ENCODE measurements around the gene TFIP11. TPM values are rescaled to one million over a fixed set of nuclear protein-coding genes. Genes with fewer than 3 reads are reported as not detected.

Gene TFIP11
- total RNA-seq, 2 experiments from 2014 or later: 111 TPM

GRCh38 chr22:26460202-26460601 lies 52.1 kb downstream of the TFIP11 start:
- H3K4me3 Mint-ChIP-seq: no peak overlapping the region
- H3K27ac ChIP-seq (ENCODE audit: low read depth in 1 of 2, low read length in 2 of 2): no peak overlapping the region
- DNase-seq: no peak
- H3K36me3 ChIP-seq (ENCODE audit: insufficient read depth, low read length): peaks cover 72% of the 10 kb centered on the region
- no peaks in the 10 kb centered on the region for H3K9me3 ChIP-seq (ENCODE audit: control insufficient read depth in 1 of 2, insufficient read depth in 1 of 2, low read length in 2 of 2)
- H3K27ac Mint-ChIP-seq: no peak overlapping the region
- CTCF ChIA-PET: interaction anchor here (0.9 to 2.8 kb wide), 5 partner anchors 8 to 98 kb away, joined by 3 to 15 read pairs (median 3); no protein-coding TSS in a partner anchor
- POLR2A ChIA-PET: no interaction called here
- H3K4me1 ChIP-seq (ENCODE audit: insufficient read depth, low read length): no peaks in the 10 kb centered on the region
- no peaks in the 10 kb centered on the region for H3K27me3 Mint-ChIP-seq
- TF ChIP-seq, protein P1, sequence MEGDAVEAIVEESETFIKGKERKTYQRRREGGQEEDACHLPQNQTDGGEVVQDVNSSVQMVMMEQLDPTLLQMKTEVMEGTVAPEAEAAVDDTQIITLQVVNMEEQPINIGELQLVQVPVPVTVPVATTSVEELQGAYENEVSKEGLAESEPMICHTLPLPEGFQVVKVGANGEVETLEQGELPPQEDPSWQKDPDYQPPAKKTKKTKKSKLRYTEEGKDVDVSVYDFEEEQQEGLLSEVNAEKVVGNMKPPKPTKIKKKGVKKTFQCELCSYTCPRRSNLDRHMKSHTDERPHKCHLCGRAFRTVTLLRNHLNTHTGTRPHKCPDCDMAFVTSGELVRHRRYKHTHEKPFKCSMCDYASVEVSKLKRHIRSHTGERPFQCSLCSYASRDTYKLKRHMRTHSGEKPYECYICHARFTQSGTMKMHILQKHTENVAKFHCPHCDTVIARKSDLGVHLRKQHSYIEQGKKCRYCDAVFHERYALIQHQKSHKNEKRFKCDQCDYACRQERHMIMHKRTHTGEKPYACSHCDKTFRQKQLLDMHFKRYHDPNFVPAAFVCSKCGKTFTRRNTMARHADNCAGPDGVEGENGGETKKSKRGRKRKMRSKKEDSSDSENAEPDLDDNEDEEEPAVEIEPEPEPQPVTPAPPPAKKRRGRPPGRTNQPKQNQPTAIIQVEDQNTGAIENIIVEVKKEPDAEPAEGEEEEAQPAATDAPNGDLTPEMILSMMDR (IDR thresholded peaks at IDR 0.05): no peak
- H3K4me3 ChIP-seq (ENCODE audit: low read length): no peak overlapping the region
- ATAC-seq (ENCODE audit: poor library complexity): no peak
- no peaks in the 10 kb centered on the region for H3K27me3 ChIP-seq (ENCODE audit: control insufficient read depth in 1 of 2, insufficient read depth in 2 of 2, low read length in 2 of 2)
- intact Hi-C loops (cut with DNase I, micrococcal nuclease): no loop called here
- no peaks in the 10 kb centered on the region for H3K9me3 Mint-ChIP-seq
- peaks cover 6% of the 10 kb centered on the region for H3K4me1 Mint-ChIP-seq (ENCODE audit: low read depth)
- H3K36me3 Mint-ChIP-seq (ENCODE audit: low read depth): peaks cover 88% of the 10 kb centered on the region

DNA sequence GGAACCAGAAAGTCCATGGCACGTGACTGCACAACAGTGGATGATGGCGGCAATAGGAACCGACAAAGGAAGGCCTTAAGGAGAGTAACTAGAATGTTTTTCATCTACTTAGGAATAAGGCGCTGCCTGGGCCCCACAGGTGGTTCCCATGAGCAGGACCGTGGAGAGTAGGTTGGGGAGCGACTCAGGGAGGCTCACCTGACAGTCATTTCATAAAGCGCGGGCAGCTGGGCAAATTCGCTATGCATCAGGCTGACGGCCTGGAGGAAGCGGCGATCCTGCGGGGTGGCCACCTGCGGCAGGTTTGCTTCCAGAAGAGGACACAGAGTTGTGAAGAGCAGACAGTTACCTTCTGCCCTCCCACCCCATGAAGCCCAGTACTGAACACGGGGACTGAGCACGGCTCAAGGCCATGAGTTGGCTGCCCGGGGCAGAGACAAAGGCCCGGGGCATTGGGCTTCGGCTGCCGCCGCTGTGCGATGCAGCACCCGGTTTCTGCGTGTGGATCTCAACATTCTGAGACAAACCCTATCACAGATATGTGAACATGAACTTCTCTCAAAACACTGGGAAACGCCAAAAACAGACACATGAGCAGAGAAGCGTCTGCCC lies 54.5 kb downstream of the TFIP11 start:
- DNase-seq (no peak), ATAC-seq (ENCODE audit: poor library complexity) (no peak)
- H3K9me3 Mint-ChIP-seq: no peaks in the 10 kb centered on the region

GRCh38 chr22:26453812-26454500 lies 58.3 kb downstream of the TFIP11 start:
- H3K27me3 Mint-ChIP-seq: no peaks in the 10 kb centered on the region
- Histone ChIP-seq H3K4me1 (ENCODE audit: insufficient read depth, low read length) (no peaks in the 10 kb centered on the region), H3K36me3 (ENCODE audit: insufficient read depth, low read length) (peaks cover 58% of the 10 kb centered on the region), H3K27me3 (ENCODE audit: control insufficient read depth in 1 of 2, insufficient read depth in 2 of 2, low read length in 2 of 2) (no peaks in the 10 kb centered on the region), H3K9me3 (ENCODE audit: control insufficient read depth in 1 of 2, insufficient read depth in 1 of 2, low read length in 2 of 2) (no peaks in the 10 kb centered on the region), H3K4me3 (ENCODE audit: low read length) (no peak overlapping the region), H3K27ac (ENCODE audit: low read depth in 1 of 2, low read length in 2 of 2) (no peak overlapping the region)
- peaks cover 85% of the 10 kb centered on the region for H3K36me3 Mint-ChIP-seq (ENCODE audit: low read depth)
- ATAC-seq (ENCODE audit: poor library complexity): no peak
- DNase-seq: no peak
- ChIA-PET CTCF (no interaction called here), POLR2A (no interaction called here)
- H3K27ac Mint-ChIP-seq: no peak overlapping the region
- TF ChIP-seq, protein P1 (IDR thresholded peaks at IDR 0.05): no peak
- H3K4me1 Mint-ChIP-seq (ENCODE audit: low read depth): no peaks in the 10 kb centered on the region
- intact Hi-C loops (cut with DNase I, micrococcal nuclease): no loop called here
- no peaks in the 10 kb centered on the region for H3K9me3 Mint-ChIP-seq
- no peak overlapping the region for H3K4me3 Mint-ChIP-seq

More for the DNA sequence above, 54.5 kb downstream of the TFIP11 start:
- TF ChIP-seq, protein P1 (IDR thresholded peaks at IDR 0.05): no peak
- Mint-ChIP-seq H3K4me3 (no peak overlapping the region), H3K27ac (no peak overlapping the region), H3K27me3 (no peaks in the 10 kb centered on the region), H3K36me3 (ENCODE audit: low read depth) (peaks cover 85% of the 10 kb centered on the region), H3K4me1 (ENCODE audit: low read depth) (peaks cover 6% of the 10 kb centered on the region)
- H3K9me3 ChIP-seq (ENCODE audit: control insufficient read depth in 1 of 2, insufficient read depth in 1 of 2, low read length in 2 of 2): no peaks in the 10 kb centered on the region
- intact Hi-C loops (cut with DNase I, micrococcal nuclease): no loop called here
- peaks cover 62% of the 10 kb centered on the region for H3K36me3 ChIP-seq (ENCODE audit: insufficient read depth, low read length)
- POLR2A ChIA-PET: no interaction called here
- no peak overlapping the region for H3K4me3 ChIP-seq (ENCODE audit: low read length)
- no peak overlapping the region for H3K27ac ChIP-seq (ENCODE audit: low read depth in 1 of 2, low read length in 2 of 2)
- H3K4me1 ChIP-seq (ENCODE audit: insufficient read depth, low read length): no peaks in the 10 kb centered on the region
- no peaks in the 10 kb centered on the region for H3K27me3 ChIP-seq (ENCODE audit: control insufficient read depth in 1 of 2, insufficient read depth in 2 of 2, low read length in 2 of 2)
- CTCF ChIA-PET: no interaction called here

Measured in CD4-positive, alpha-beta T cell (primary cell).